SK-N-SH treated with all-trans-retinoic acid at 6 μM for 48 hours (cell line): Measurements from ENCODE around the gene PPP6R2.
A peak's percentile ranks its signal among the peaks of the same experiment; 100 is the strongest.
"Not testable (repeated sequence)": the region's sequence is repeated elsewhere in the genome, so short reads cannot be mapped to it uniquely, and the experiment has no call there.

Experiments used
- ATAC-seq: fragments of 200-7000 bp; cut with Tn5 transposase; 3 replicates; pipeline ENCODE4 v1.9.1; 2020; ENCODE audit warnings: mild to moderate bottlenecking, moderate library complexity
- ARNTL ChIP-seq: fragments of 450-650 bp; formaldehyde crosslinking; IDR thresholded peaks from 2 replicates; pipeline ENCODE4 v1.5.0; 2020; ENCODE audit warnings: low read depth, mild to moderate bottlenecking, moderate library complexity, borderline replicate concordance
- BACH2 ChIP-seq: fragments of 250-450 bp; sonication (Bioruptor Pico); IDR thresholded peaks from 2 replicates; pipeline ENCODE4 v1.9.0; 2021; ENCODE audit warnings: mild to moderate bottlenecking, borderline replicate concordance
- CREB5 ChIP-seq: fragments of 250-450 bp; sonication (Bioruptor Pico); IDR thresholded peaks from 2 replicates; pipeline ENCODE4 v1.5.1; 2020; ENCODE audit warnings: low read depth, mild to moderate bottlenecking, moderate library complexity
- CSDC2 ChIP-seq: fragments of 250-450 bp; sonication (Bioruptor Pico); IDR thresholded peaks from 2 replicates; pipeline ENCODE4 v1.5.0; 2020; ENCODE audit warnings: mild to moderate bottlenecking, moderate library complexity
- ESRRG ChIP-seq: fragments of 250-450 bp; sonication (Bioruptor Pico); IDR thresholded peaks from 2 replicates; pipeline ENCODE4 v1.6.1; 2021; ENCODE audit warnings: mild to moderate bottlenecking
- GLIS3 ChIP-seq: fragments of 250-450 bp; sonication (Bioruptor Pico); IDR thresholded peaks from 2 replicates; pipeline ENCODE4 v1.5.0; 2020; ENCODE audit warnings: mild to moderate bottlenecking, moderate library complexity
- ISL1 ChIP-seq: fragments of 250-450 bp; sonication (Bioruptor Pico); IDR thresholded peaks from 2 replicates; pipeline ENCODE4 v2.1.2; 2022; ENCODE audit warnings: mild to moderate bottlenecking, moderate library complexity
- OSR1 ChIP-seq: fragments of 250-450 bp; sonication (Bioruptor Pico); IDR thresholded peaks from 2 replicates; pipeline ENCODE4 v1.8.0; 2022; ENCODE audit warnings: moderate library complexity, mild to moderate bottlenecking, inconsistent platforms
- POU6F1 ChIP-seq: fragments of 250-450 bp; sonication (Bioruptor Pico); IDR thresholded peaks from 2 replicates; pipeline ENCODE4 v1.8.0; 2021; ENCODE audit warnings: low read depth, mild to moderate bottlenecking, moderate library complexity, borderline replicate concordance
- PPARA ChIP-seq: fragments of 250-450 bp; sonication (Bioruptor Pico); IDR thresholded peaks from 2 replicates; pipeline ENCODE4 v1.5.0; 2020; ENCODE audit warnings: mild to moderate bottlenecking, borderline replicate concordance
- RARB ChIP-seq: fragments of 250-450 bp; sonication (Bioruptor Pico); IDR thresholded peaks from 2 replicates; pipeline ENCODE4 v1.8.0; 2021; ENCODE audit warnings: mild to moderate bottlenecking, moderate library complexity
- SNAI2 ChIP-seq: fragments of 250-450 bp; sonication (Bioruptor Pico); IDR thresholded peaks from 2 replicates; pipeline ENCODE4 v1.5.0; 2020; ENCODE audit warnings: mild to moderate bottlenecking, moderate library complexity
- TCF4 ChIP-seq: fragments of 250-450 bp; sonication (Bioruptor Pico); IDR thresholded peaks from 2 replicates; pipeline ENCODE4 v1.8.0; 2021; ENCODE audit warnings: mild to moderate bottlenecking, moderate library complexity, borderline replicate concordance
- ZFP3 ChIP-seq: fragments of 250-450 bp; sonication (Bioruptor Pico); IDR thresholded peaks from 2 replicates; pipeline ENCODE4 v1.5.0; 2020; ENCODE audit warnings: mild to moderate bottlenecking, moderate library complexity
- ZNF565 ChIP-seq: fragments of 450-650 bp; formaldehyde crosslinking; conservative IDR thresholded peaks from 2 replicates; pipeline ENCODE4 v1.5.0; 2020; ENCODE audit warnings: low read depth, mild to moderate bottlenecking, moderate library complexity
- ZNF70 ChIP-seq: fragments of 450-650 bp; formaldehyde crosslinking; IDR thresholded peaks from 2 replicates; pipeline ENCODE4 v1.5.0; 2020; ENCODE audit warnings: mild to moderate bottlenecking, moderate library complexity
- ZNF8 ChIP-seq: fragments of 450-650 bp; formaldehyde crosslinking; IDR thresholded peaks from 2 replicates; pipeline ENCODE4 v1.5.0; 2020; ENCODE audit warnings: mild to moderate bottlenecking, moderate library complexity
- TF ChIP-seq, protein P1 (sequence below): fragments of 250-450 bp; sonication (Bioruptor Pico); IDR thresholded peaks from 2 replicates; pipeline ENCODE4 v1.5.0; 2020; ENCODE audit warnings: mild to moderate bottlenecking, moderate library complexity

PPP6R2 gene

DNA sequence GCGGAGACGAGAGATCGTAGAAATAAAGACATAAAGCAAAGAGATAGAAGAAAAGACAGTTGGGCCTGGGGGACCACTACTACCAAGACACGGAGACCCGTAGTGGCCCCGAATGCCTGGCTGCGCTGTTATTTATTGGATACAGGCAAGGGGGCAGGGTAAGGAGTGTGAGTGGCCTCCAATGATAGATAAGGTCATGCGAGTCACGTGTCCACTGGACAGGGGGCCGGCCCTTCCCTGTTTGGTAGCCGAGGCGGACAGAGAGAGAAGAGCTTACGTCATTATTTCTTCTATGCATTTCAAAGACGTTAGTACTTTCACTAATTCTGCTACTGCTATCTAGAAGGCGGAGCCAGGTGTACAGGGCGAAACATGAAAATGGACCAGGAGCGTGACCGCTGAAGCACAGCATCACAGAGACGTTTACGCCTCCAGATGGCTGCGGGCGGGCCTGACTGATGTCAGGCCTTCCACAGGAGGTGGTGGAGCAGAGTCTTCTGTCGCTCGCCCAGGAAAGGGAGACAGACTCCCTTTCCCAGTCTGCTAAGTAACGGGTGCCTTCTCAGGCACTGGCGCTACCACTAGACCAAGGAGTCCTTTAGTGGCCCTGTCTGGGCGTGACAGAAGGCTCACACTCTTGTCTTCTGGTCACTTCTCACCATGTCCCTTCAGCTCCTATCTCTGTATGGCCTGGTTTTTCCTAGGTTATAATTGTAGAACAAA is 24.8 kb downstream of the PPP6R2 start:
- no peak for TF ChIP-seq ZNF565 (CRISPR knock-in tag)
- TF ChIP-seq POU6F1, result no peak
- TF ChIP-seq OSR1, result no peak
- TF ChIP-seq BACH2 (CRISPR knock-in tag), result no peak
- no peak for TF ChIP-seq ZNF70 (CRISPR knock-in tag)
- no peak for TF ChIP-seq ZFP3 (CRISPR knock-in tag)
- no peak for TF ChIP-seq ARNTL (CRISPR knock-in tag)
- TF ChIP-seq CREB5 (CRISPR knock-in tag), result no peak
- TF ChIP-seq GLIS3 (CRISPR knock-in tag), result no peak
- no peak for ATAC-seq

GRCh38 chr22:50371101-50371648 is 28.0 kb downstream of the PPP6R2 start:
- TF ChIP-seq TCF4 (no peak), OSR1 (no peak)
- TF ChIP-seq, all 23 proteins: peak for 0
- ATAC-seq, result no peak

- no peak for TF ChIP-seq ZNF8 (CRISPR knock-in tag)
- no peak for TF ChIP-seq ZNF70 (CRISPR knock-in tag)
- no peak for ATAC-seq
These were observed 33.0 kb downstream of the PPP6R2 start for GRCh38 chr22:50376085-50376651.

GRCh38 chr22:50381021-50381555 is 38.0 kb downstream of the PPP6R2 start:
- ATAC-seq, result not testable (repeated sequence)

DNA sequence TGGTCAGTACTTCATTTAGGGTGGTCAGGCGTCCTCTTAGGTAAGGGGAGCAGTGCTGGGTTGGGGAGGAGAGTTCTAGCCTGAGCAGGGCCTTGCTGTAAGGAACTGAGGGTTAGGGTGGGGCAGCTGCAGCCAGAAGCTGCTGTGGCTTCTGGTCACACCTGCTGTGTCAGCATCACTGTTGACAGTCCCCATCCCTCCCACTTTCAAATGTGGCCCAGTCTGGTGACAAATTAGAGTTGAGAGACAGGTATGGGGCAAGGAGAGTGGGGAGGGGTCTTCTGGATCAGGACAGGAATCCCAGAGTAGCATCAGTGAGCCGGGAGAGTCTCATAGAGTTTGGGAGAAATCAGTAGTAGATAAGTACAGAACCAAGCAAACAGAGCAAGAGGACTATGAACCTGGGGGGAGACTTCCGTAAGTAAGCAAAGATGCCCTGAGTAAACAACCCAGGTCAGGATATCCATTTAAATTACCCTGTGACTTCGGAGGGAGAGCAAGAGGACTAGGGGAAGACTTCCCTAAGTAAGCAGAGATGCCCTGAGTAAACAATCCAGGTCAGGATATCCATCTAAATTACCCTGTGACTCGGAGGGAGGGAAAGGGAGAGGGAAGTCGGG is 53.7 kb downstream of the PPP6R2 start:
- ATAC-seq, result no peak
- TF ChIP-seq RARB (CRISPR knock-in tag) (no peak), SNAI2 (CRISPR knock-in tag) (no peak)
- TF ChIP-seq, all 23 proteins: peak for 0

DNA sequence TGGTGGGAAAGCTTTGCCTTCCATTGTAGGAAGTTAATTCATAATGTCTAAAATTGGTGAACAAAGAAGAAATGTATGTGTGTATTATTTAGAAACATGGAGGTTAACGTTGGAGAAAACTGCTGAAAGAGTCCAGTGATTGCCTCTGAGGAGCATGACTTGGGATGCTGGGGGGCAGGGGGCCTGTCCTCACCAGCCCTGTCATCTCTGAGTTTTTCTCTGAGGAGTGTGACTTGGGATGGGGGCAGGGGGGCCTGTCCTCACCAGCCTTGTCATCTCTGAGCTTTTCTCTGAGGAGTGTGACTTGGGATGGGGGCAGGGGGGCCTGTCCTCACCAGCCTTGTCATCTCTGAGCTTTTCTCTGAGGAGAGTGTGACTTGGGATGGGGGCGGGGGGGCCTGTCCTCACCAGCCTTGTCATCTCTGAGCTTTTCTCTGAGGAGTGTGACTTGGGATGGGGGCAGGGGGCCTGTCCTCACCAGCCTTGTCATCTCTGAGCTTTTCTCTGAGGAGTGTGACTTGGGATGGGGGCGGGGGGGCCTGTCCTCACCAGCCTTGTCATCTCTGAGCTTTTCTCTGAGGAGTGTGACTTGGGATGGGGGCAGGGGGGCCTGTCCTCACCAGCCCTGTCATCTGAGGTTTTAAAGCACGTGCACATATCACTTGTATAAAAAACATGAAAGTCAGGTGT is 54.4 kb downstream of the PPP6R2 start:
- not testable (repeated sequence) for ATAC-seq

DNA sequence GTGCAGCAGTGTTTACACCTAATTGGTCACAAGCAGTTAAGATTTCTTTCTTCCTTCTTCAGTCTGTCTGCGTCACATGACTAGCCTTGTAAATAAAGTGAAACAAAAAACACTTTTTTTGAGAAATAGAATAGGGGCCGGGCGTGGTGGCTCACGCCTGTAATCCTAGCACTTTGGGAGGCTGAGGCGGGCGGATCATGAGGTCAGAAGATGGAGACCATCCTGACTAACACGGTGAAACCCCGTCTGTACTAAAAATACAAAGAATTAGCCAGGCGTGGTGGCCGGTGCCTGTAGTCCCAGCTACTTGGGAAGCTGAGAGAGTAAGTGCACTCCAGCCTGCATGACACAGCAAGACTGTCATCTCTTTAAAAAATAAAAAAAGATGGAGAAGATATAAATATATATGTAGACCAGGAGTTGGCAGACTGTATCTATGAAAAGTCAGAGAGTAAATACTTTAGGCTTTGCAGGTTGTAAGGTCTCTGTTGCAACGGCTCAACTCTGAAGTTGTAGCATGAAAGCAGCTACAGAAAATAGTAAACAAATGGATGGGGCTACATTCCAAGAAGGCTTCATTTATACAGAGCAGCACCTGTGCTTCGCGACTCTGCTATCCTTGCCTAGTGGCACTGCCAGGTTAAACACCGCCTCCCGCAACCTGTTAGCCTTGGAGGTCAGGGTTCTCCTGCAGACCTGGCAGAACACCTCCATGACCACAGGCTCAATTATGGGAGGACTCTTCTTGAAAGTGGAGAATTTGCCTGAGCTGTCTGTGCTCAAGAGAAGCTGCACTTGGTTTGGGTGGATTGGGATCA is 55.9 kb downstream of the PPP6R2 start:
- TF ChIP-seq GLIS3 (CRISPR knock-in tag), result no peak
- TF ChIP-seq, all 23 proteins: peak for 0
- ATAC-seq, result no peak; the same call in 2 of the 3 replicates

DNA sequence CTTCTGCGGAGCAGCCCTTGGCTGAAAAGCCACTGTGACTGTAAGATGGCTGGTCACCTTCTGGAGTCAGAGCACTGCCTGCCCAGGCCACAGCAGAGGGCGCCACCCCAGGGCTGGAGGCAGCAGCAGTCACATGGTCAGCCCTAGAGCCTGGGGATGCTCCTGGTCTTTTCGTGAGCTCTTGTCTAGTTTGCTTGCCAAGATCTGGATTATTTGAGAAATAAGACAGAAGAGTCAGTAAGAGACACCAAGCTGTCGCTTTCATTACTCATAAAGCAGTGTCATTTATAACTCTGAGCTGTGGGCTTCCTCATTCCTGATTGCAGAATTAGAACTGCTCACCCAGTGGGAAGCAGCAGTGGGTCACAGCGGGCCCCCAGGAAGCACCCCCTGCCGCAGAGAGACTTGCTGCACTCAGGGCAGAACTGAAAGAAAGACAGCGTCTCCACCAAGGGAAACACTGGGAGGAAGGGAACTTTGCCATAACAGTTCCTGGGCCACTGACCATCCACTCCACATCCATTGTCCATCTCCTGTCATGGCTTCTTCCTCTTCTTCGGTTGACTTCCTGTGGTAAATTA is 56.7 kb downstream of the PPP6R2 start:
- ATAC-seq, result peak; percentile 87
- TF ChIP-seq, protein P1, sequence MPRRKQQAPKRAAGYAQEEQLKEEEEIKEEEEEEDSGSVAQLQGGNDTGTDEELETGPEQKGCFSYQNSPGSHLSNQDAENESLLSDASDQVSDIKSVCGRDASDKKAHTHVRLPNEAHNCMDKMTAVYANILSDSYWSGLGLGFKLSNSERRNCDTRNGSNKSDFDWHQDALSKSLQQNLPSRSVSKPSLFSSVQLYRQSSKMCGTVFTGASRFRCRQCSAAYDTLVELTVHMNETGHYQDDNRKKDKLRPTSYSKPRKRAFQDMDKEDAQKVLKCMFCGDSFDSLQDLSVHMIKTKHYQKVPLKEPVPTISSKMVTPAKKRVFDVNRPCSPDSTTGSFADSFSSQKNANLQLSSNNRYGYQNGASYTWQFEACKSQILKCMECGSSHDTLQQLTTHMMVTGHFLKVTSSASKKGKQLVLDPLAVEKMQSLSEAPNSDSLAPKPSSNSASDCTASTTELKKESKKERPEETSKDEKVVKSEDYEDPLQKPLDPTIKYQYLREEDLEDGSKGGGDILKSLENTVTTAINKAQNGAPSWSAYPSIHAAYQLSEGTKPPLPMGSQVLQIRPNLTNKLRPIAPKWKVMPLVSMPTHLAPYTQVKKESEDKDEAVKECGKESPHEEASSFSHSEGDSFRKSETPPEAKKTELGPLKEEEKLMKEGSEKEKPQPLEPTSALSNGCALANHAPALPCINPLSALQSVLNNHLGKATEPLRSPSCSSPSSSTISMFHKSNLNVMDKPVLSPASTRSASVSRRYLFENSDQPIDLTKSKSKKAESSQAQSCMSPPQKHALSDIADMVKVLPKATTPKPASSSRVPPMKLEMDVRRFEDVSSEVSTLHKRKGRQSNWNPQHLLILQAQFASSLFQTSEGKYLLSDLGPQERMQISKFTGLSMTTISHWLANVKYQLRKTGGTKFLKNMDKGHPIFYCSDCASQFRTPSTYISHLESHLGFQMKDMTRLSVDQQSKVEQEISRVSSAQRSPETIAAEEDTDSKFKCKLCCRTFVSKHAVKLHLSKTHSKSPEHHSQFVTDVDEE (CRISPR knock-in tag), result no peak
- no peak for TF ChIP-seq SNAI2 (CRISPR knock-in tag)
- no peak for TF ChIP-seq ISL1 (CRISPR knock-in tag)
- TF ChIP-seq PPARA (CRISPR knock-in tag), result no peak
- no peak for TF ChIP-seq CREB5 (CRISPR knock-in tag)
- TF ChIP-seq CSDC2 (CRISPR knock-in tag), result no peak
- no peak for TF ChIP-seq ZNF70 (CRISPR knock-in tag)
- no peak for TF ChIP-seq ESRRG (CRISPR knock-in tag)
